HL-60 (cell line): Measurements from ENCODE around the gene ZNF280D.

Experiments
- DNase-seq, 2 experiments: peaks; one replicate each; pipeline ENCODE4 v3.0.0-alpha.2; 2010 to 2020; ENCODE audit warnings: low read depth in 1 of 2, low spot score in 1 of 2
- H3K27ac ChIP-seq: fragments of 250-450 bp; sonication (Bioruptor Pico); replicated peaks from 2 replicates; pipeline ENCODE4 v1.5.1; 2020; ENCODE audit warnings: mild to moderate bottlenecking, moderate library complexity
- H3K27me3 ChIP-seq: fragments of 250-450 bp; sonication (Bioruptor Pico); 2 replicates; pipeline ENCODE4 v1.5.1; 2021; ENCODE audit warnings: mild to moderate bottlenecking, moderate library complexity; ENCODE audit not compliant: insufficient read depth, poor library complexity, severe bottlenecking
- H3K4me3 ChIP-seq: replicated peaks from 2 replicates; pipeline ENCODE4 v1.5.1; 2011; ENCODE audit warnings: mild to moderate bottlenecking, control low read depth, low read length; ENCODE audit not compliant: insufficient read depth
- CTCF ChIP-seq: IDR thresholded peaks from one replicate; pipeline ENCODE4 v1.5.1; 2011; ENCODE audit warnings: low read length, control low read depth, inconsistent platforms; ENCODE audit not compliant: insufficient read depth
- GABPA ChIP-seq: IDR thresholded peaks from 2 replicates; pipeline ENCODE4 v1.6.1; 2012; ENCODE audit warnings: low read depth
- POLR2AphosphoS5 ChIP-seq: IDR thresholded peaks from 2 replicates; pipeline ENCODE4 v1.6.1; 2012; ENCODE audit warnings: low read depth
- SPI1 ChIP-seq: IDR thresholded peaks from 2 replicates; pipeline ENCODE4 v1.6.1; 2012; ENCODE audit warnings: low read depth, mild to moderate bottlenecking, borderline replicate concordance
- TF ChIP-seq, protein P1 (sequence below): IDR thresholded peaks from 2 replicates; pipeline ENCODE4 v1.6.1; 2012; ENCODE audit warnings: low read depth; ENCODE audit not compliant: insufficient replicate concordance

The ZNF280D gene

DNA sequence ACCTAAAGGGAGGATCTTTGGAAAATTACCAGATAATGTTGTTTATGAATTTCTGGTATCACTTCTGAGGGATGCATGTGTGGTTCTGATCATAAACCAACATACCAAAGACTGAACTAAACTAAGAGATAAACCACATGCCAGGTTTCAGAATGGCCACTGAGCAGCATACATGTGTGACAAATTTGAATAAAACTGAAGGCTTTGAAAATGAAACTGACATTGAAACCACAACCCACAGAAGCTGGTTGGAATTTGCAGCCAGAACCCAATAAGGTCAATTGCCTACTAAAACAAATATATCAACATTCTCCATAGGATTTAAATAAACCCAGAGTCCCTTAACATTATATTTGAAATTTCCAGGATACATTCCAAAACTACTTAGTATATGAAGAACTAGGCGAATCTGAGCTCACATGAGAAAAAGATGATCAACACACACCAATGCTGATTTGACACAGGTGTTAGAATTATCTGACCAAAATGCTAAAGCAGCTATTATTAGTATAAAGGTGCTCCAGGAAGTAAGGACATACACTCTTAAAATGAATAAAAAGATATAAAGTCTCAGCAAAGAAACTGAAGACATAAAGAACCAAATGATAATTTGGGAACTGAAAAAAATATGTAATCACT, 125.0 kb downstream of the ZNF280D start:
- no peaks in the 10 kb centered on the region for H3K27me3 ChIP-seq
- H3K4me3 ChIP-seq = no peak overlapping the region
- TF ChIP-seq, protein P1, sequence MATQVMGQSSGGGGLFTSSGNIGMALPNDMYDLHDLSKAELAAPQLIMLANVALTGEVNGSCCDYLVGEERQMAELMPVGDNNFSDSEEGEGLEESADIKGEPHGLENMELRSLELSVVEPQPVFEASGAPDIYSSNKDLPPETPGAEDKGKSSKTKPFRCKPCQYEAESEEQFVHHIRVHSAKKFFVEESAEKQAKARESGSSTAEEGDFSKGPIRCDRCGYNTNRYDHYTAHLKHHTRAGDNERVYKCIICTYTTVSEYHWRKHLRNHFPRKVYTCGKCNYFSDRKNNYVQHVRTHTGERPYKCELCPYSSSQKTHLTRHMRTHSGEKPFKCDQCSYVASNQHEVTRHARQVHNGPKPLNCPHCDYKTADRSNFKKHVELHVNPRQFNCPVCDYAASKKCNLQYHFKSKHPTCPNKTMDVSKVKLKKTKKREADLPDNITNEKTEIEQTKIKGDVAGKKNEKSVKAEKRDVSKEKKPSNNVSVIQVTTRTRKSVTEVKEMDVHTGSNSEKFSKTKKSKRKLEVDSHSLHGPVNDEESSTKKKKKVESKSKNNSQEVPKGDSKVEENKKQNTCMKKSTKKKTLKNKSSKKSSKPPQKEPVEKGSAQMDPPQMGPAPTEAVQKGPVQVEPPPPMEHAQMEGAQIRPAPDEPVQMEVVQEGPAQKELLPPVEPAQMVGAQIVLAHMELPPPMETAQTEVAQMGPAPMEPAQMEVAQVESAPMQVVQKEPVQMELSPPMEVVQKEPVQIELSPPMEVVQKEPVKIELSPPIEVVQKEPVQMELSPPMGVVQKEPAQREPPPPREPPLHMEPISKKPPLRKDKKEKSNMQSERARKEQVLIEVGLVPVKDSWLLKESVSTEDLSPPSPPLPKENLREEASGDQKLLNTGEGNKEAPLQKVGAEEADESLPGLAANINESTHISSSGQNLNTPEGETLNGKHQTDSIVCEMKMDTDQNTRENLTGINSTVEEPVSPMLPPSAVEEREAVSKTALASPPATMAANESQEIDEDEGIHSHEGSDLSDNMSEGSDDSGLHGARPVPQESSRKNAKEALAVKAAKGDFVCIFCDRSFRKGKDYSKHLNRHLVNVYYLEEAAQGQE = no peak
- TF ChIP-seq GABPA (no peak), POLR2AphosphoS5 (no peak), SPI1 (no peak), CTCF (no peak)

GRCh38 chr15:56602253-56602652, 131.1 kb downstream of the ZNF280D start:
- TF ChIP-seq POLR2AphosphoS5 (no peak), CTCF (no peak), GABPA (no peak), SPI1 (no peak)
- TF ChIP-seq, protein P1 = no peak
- Histone ChIP-seq H3K27ac (no peak overlapping the region), H3K27me3 (no peaks in the 10 kb centered on the region), H3K4me3 (no peak overlapping the region)
- no peak for DNase-seq

More for the DNA sequence above, 125.0 kb downstream of the ZNF280D start:
- H3K27ac ChIP-seq = no peak overlapping the region
- DNase-seq = no peak

- TF ChIP-seq POLR2AphosphoS5 = no peak
- no peak for TF ChIP-seq CTCF
- no peak for TF ChIP-seq SPI1
- no peak for TF ChIP-seq GABPA
- Histone ChIP-seq H3K27me3 (no peaks in the 10 kb centered on the region), H3K27ac (no peak overlapping the region), H3K4me3 (no peak overlapping the region)
- no peak for DNase-seq
Observed at GRCh38 chr15:56600380-56600779, 132.9 kb downstream of the ZNF280D start.

DNA sequence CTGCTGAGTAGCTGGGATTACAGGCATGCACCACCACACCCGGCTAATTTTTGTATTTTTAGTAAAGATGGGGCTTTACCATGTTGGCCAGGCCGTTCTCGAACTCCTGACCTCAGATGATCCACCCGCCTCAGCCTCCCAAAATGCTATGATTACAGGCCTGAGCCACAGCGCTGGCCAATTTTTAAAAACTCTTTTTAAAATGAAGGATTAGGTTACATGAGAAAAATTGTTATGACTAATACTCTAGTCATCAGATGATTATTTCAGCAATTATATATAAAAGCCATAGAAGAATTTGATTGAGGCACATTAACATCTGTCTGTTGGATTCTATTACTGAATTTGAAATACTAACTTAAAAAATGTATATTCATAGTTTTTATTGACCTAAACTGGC, 134.3 kb downstream of the ZNF280D start:
- no peak for TF ChIP-seq POLR2AphosphoS5
- TF ChIP-seq, protein P1 = no peak
- H3K4me3 ChIP-seq = no peak overlapping the region
- DNase-seq = no peak
- H3K27me3 ChIP-seq = no peaks in the 10 kb centered on the region
- no peak overlapping the region for H3K27ac ChIP-seq
